ENCODE data around the gene CCDC150. TPM values are rescaled to one million over a fixed set of nuclear protein-coding genes. Genes with fewer than 3 reads are reported as not detected.

CCDC150 gene
- total and polyA plus RNA-seq, 2 donors (not counting 1 experiment from before 2014, with no cell fraction given) = 0.70 to 4.9 TPM

- H3K36me3 ChIP-seq (replicated peaks in 1 of 2; ENCODE audit: control extremely low read depth in 1 of 2, control insufficient read depth in 1 of 2, extremely low read depth in 1 of 2, insufficient read depth in 2 of 2, low read length in 1 of 2) = no peaks in the 10 kb centered on the region
- intact Hi-C loops (cut with micrococcal nuclease) = no loop called here
- ChIA-PET CTCF (no interaction called here), POLR2A (no interaction called here)
- TF ChIP-seq EZH2 (IDR thresholded peaks at IDR 0.05; ENCODE audit: borderline replicate concordance, insufficient read depth, low read depth, low read length, poor library complexity, severe bottlenecking) (no peak), CTCF (IDR thresholded peaks at IDR 0.05) (no peak)
- DNase-seq (no peak), ATAC-seq (ENCODE audit: low read depth) (no peak)
- Mint-ChIP-seq H3K27me3 (no peaks in the 10 kb centered on the region), H3K9me3 (ENCODE audit: insufficient read depth) (peaks cover 23% of the 10 kb centered on the region), H3K27ac (no peak overlapping the region), H3K4me3 (no peak overlapping the region), H3K4me1 (no peaks in the 10 kb centered on the region)
- H3K27me3 ChIP-seq (replicated peaks in 1 of 4; ENCODE audit: control extremely low read depth in 1 of 4, control insufficient read depth in 3 of 4, insufficient read depth in 4 of 4, low read length in 3 of 4) = no peaks in the 10 kb centered on the region
- no peak overlapping the region for H2AFZ ChIP-seq (ENCODE audit: insufficient read depth, low read depth, low read length, poor library complexity, severe bottlenecking)
- no peaks in the 10 kb centered on the region for H3K79me2 ChIP-seq (ENCODE audit: control insufficient read depth, insufficient read depth, low read length)
- H3K27ac ChIP-seq (ENCODE audit: low read length in 2 of 2) = no peak overlapping the region
- no peaks in the 10 kb centered on the region for H3K4me1 ChIP-seq (ENCODE audit: control insufficient read depth in 2 of 2, insufficient read depth in 2 of 2, low read length in 2 of 2)
- H3K9ac ChIP-seq (ENCODE audit: low read length) = no peak overlapping the region
- 100% methylated on average over 1 of the region's 1 CpG for WGBS (ENCODE audit: insufficient coverage)
- no peaks in the 10 kb centered on the region for H4K20me1 ChIP-seq (ENCODE audit: control insufficient read depth, insufficient read depth, low read length, poor library complexity, severe bottlenecking)
- peaks cover 13 to 40% (median 27%) of the 10 kb centered on the region in 3 donors for H3K9me3 ChIP-seq (ENCODE audit: control extremely low read depth in 1 of 3, control insufficient read depth in 2 of 3, insufficient read depth in 1 of 3, low read length in 2 of 3)
- H3K4me2 ChIP-seq (replicated peaks; ENCODE audit: low read depth, low read length, poor library complexity, severe bottlenecking) = no peak overlapping the region
- H3K4me3 ChIP-seq (ENCODE audit: control extremely low read depth in 1 of 5, extremely low read depth in 1 of 5, insufficient read depth in 1 of 5, low read depth in 2 of 5, low read length in 4 of 5) = no peak overlapping the region
Measured at GRCh38 chr2:196653843-196654242, 14.3 kb downstream of the CCDC150 start.

- H3K9me3 Mint-ChIP-seq (ENCODE audit: insufficient read depth) = peaks cover 17% of the 10 kb centered on the region
- H3K4me3 Mint-ChIP-seq = no peak overlapping the region
- Histone ChIP-seq H3K9ac (ENCODE audit: low read length) (no peak overlapping the region), H3K4me3 (ENCODE audit: control extremely low read depth in 1 of 5, extremely low read depth in 1 of 5, insufficient read depth in 1 of 5, low read depth in 2 of 5, low read length in 4 of 5) (no peak overlapping the region), H2AFZ (ENCODE audit: insufficient read depth, low read depth, low read length, poor library complexity, severe bottlenecking) (no peak overlapping the region), H3K4me1 (ENCODE audit: control insufficient read depth in 2 of 2, insufficient read depth in 2 of 2, low read length in 2 of 2) (no peaks in the 10 kb centered on the region), H3K36me3 (replicated peaks in 1 of 2; ENCODE audit: control extremely low read depth in 1 of 2, control insufficient read depth in 1 of 2, extremely low read depth in 1 of 2, insufficient read depth in 2 of 2, low read length in 1 of 2) (no peaks in the 10 kb centered on the region), H4K20me1 (ENCODE audit: control insufficient read depth, insufficient read depth, low read length, poor library complexity, severe bottlenecking) (no peaks in the 10 kb centered on the region), H3K4me2 (replicated peaks; ENCODE audit: low read depth, low read length, poor library complexity, severe bottlenecking) (no peak overlapping the region), H3K27ac (ENCODE audit: low read length in 2 of 2) (no peak overlapping the region), H3K9me3 (ENCODE audit: control extremely low read depth in 1 of 3, control insufficient read depth in 2 of 3, insufficient read depth in 1 of 3, low read length in 2 of 3) (peaks cover 9 to 27% (median 21%) of the 10 kb centered on the region in 3 donors), H3K79me2 (ENCODE audit: control insufficient read depth, insufficient read depth, low read length) (no peaks in the 10 kb centered on the region), H3K27me3 (replicated peaks in 1 of 4; ENCODE audit: control extremely low read depth in 1 of 4, control insufficient read depth in 3 of 4, insufficient read depth in 4 of 4, low read length in 3 of 4) (no peaks in the 10 kb centered on the region)
- CTCF ChIA-PET = no interaction called here
- ATAC-seq (ENCODE audit: low read depth) (no peak), DNase-seq (no peak)
- intact Hi-C loops (cut with micrococcal nuclease) = no loop called here
- no peaks in the 10 kb centered on the region for H3K4me1 Mint-ChIP-seq
- no peaks in the 10 kb centered on the region for H3K27me3 Mint-ChIP-seq
- no peak for TF ChIP-seq CTCF (IDR thresholded peaks at IDR 0.05)
- no peak for TF ChIP-seq EZH2 (IDR thresholded peaks at IDR 0.05; ENCODE audit: borderline replicate concordance, insufficient read depth, low read depth, low read length, poor library complexity, severe bottlenecking)
- H3K27ac Mint-ChIP-seq = no peak overlapping the region
- WGBS (ENCODE audit: insufficient coverage) = 100% methylated on average over 1 of the region's 1 CpG
- POLR2A ChIA-PET = no interaction called here
Measured at GRCh38 chr2:196655761-196656160, 16.2 kb downstream of the CCDC150 start.

Data from B cell (primary cell).